ENCODE measurements around the gene PPFIBP1. TPM values are rescaled to one million over a fixed set of nuclear protein-coding genes. Genes with fewer than 3 reads are reported as not detected.
A peak's percentile ranks its signal among the peaks of the same experiment; 100 is the strongest.
"Not testable (repeated sequence)": the region's sequence is repeated elsewhere in the genome, so short reads cannot be mapped to it uniquely, and the experiment has no call there.

Gene PPFIBP1
- total RNA-seq, 1 donor from 2014 or later: 439 TPM

DNA sequence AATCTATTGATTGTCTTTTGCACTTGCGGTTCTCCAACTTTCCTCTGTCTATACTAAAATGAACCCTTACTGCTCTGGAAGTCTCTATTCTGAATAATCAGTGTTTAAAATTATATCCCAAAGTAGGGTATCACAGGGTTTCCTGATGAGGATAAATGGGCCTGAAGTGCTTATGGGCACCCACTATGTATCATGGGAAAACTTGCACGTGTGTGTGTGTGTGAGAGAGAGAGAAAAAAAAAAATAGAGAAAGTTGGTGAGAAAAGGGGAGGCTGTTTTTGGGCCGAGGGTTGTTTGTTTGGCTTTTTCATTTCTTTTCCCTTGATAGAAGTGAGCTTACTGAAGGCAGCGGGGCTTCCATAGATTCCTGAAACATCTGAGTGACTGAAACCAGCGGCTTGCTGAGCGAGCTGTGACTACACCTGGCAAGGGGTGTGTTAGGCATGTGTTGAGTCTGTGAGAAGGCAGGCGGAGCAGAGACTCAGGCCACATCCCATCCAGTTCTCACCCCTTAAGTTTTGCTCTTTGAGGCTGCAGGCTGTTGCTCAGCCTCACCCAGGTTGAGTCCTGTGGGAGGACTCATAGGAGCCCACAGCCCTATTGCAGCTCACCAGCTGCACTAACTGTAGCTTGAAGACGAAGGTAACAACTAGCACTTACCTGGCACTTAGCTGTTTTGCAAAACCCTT lies 17.2 kb downstream of the PPFIBP1 start:
- DNase-seq (ENCODE audit: low read depth in 2 of 2): no peak

DNA sequence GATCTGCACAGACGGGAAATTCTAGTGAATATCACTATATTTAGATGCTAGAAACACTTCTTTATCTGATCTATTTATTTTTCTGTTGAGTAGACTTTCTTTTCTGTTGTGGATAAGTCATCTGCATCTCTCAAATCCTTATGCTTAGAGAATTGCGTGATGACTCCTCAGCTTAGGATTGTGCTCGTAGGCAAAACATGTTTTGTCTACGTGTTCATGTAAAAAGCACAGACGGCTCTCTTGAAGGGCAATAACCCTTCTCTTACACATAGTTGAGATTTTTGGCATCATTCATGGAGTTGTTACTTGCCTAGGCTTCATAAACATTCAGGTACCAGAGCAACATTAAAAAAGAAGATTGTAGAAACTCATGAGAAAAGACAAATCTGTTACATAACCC lies 18.6 kb downstream of the PPFIBP1 start:
- peak in 1 of 2 donors; percentile 62 for DNase-seq (ENCODE audit: low read depth in 2 of 2)

DNA sequence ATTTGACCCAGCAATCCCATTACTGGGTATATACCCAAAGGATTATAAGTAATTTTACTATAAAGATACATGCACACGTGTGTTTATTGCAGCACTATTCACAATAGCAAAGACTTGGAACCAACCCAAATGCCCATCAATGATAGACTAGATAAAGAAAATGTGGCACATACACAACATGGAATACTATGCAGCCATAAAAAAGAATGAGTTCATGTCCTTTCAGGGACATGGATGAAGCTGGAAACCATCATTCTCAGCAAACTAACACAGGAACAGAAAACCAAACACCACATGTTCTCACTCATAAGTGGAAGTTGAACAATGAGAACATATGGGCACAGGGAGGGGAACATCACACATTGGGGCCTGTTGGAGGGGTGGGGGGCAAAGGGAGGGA lies 20.9 kb downstream of the PPFIBP1 start:
- DNase-seq (ENCODE audit: low read depth in 2 of 2): not testable (repeated sequence)

- no peak for DNase-seq (ENCODE audit: low read depth in 2 of 2)
Measured at GRCh38 chr12:27545665-27546064, 21.7 kb downstream of the PPFIBP1 start.

DNA sequence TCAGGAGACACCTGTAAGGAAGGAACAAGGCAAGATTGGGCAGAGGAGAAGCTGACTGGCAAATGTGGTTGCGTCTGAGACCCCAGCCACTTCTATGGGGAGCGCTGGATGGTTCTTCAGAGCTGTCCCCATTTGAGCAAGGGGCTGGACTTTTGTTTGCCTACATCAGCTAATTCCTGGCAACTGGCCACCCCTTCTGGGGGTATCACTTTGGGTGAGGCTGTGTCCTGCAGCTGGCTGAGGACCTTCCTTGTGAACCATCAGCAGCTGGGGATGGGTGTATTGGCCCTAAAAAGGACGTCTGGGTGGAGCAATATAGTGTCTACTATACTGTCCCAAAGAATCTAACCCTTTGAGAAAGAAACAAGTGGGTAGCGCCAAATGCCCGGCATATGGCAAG lies 23.6 kb downstream of the PPFIBP1 start:
- DNase-seq (ENCODE audit: low read depth in 2 of 2): no peak

- DNase-seq (ENCODE audit: low read depth in 2 of 2): no peak
Measured at GRCh38 chr12:27548301-27549199, 24.5 kb downstream of the PPFIBP1 start.

DNA sequence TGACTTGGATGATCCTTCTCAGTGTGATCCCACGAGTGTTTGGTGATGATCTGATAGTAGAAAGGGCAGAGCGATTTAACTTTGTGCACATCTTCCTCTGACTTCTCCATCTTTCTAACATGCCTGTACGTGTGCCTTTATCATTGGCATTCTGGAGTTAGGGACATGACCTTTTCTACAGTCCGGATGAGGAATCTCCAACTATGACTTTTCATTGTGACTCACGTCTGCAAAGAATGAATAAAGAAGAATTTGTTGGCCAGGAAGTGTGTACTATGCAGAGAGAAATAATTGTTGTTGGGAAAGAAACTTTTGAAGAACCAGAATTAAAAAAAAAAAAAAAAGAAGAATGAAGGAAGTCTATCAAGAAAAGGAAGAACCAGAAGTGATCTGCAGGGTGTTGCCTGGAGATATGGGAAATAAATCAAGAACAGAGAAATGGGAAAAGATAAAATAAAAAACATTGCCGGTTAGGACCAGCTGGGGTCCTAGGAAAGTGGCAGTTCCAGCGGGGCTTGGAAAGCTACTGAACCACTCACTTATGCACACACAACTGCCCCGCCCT lies 25.3 kb downstream of the PPFIBP1 start:
- DNase-seq (ENCODE audit: low read depth in 2 of 2): peak in 1 of 2 donors; percentile 95

- DNase-seq (ENCODE audit: low read depth in 2 of 2): peak; percentile 74 to 90
Measured at GRCh38 chr12:27549801-27550652, 26.0 kb downstream of the PPFIBP1 start.

- DNase-seq (ENCODE audit: low read depth in 2 of 2): no peak
Measured at GRCh38 chr12:27550653-27550975, 26.6 kb downstream of the PPFIBP1 start.

DNA sequence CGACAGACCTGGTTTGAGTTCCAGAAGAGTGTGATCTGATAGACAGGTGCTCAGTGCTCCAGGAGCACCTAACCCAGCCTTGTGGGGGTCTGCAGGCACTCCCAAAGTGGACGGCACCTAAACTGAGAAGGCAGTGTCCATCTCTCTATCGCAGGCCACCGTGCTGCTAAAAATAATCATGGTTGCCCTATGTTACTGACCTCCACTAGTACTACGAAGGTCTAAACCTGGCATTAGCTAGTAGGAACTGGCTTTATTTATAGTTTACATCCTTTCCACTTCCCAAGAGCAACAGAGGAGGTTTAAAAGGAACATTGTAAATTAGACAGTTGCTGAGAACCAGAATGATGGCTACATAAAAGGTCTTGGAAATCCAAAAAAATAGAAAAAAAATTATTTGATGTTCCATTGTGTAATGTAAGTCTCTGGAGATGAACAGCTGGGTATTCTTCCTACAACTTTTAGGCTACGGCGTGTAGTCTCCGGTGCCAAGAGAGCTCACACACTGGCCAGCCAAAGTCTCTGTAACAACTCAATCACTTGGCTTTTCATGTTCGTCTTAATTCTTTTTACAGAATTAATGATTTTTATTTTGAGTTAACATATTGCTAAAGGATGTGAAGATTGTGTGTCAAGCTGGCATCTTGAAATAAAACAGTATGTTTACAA lies 27.3 kb downstream of the PPFIBP1 start:
- no peak for DNase-seq (ENCODE audit: low read depth in 2 of 2)

GRCh38 chr12:27552235-27552634 lies 28.2 kb downstream of the PPFIBP1 start:
- DNase-seq (ENCODE audit: low read depth in 2 of 2): no peak

- DNase-seq (ENCODE audit: low read depth in 2 of 2): no peak
Measured at GRCh38 chr12:27552886-27553560, 29.0 kb downstream of the PPFIBP1 start.

DNA sequence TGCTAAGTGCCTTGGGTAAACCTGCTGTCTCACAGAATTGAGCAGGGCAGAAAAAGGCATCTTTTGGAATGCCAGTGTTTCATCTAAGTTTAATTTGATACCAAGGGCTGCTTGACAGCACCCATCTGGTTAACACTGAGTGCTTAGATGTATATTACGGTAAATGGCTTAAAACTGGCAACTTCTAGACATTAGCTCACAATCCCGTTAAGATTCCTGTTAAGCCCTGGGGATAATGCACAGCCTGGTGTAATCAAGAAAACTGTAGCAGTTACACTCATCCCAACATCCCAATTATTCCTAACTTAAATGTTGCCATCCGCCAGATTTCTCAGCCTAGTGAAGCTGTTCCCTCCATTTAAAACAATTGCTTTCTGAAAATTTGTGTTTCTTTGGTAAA lies 29.9 kb downstream of the PPFIBP1 start:
- no peak for DNase-seq (ENCODE audit: low read depth in 2 of 2)

DNA sequence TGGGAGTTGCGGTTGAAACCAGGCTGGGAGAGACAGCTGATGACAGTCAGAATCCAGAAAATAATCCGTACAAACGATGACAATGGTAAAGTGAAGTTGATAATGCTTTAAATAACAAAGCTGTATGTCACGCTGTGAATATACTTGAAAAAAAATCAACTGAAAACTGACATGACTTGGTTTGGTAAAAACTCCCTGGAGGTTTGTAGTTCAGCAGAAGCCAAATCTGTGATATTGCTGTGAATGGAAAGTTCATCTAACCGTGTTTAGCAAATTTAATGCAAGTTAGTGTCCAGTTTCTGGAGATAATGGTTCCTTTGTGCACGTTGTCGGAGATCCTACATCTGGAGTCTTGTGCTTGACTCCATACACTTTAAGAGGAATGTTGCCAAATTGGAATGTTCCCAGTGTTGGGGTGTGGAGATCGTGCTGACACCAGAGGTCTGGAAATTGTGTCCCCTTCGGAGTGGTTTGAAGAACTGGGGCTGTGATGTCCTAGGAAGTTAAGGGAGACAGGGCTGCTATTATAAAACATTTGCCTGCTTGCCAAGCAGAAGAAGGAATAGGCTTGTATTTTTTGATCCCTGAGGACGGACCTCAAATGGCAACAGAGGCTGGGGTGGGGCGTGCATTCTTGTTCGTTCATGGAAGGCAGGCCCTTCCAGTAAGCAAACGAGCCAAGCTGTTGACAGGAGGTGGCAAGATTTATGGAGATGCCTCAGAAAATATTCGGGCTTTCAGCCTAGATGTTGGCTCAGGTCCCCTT lies 30.6 kb downstream of the PPFIBP1 start:
- peak in 1 of 2 donors; percentile 74 for DNase-seq (ENCODE audit: low read depth in 2 of 2)

DNA sequence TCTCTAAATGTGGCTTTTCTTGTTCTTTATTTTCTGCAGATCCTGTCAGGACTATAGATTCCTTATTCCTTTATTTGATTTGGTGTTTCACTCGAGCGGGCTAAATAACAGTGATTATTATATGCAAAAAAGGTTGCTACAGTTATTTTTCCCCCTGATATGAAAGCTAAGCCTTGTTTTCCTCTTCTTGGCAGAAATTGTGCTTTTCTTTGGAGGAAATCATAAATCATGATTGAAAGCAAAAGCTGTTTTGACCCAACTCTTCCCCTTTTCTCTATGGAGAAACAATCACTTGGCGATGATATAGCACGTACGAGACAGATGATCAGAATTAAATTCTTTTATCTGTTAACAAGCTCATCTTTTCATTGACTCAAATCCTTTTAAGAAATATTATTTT lies 31.4 kb downstream of the PPFIBP1 start:
- DNase-seq (ENCODE audit: low read depth in 2 of 2): peak in 1 of 2 donors; percentile 79

DNA sequence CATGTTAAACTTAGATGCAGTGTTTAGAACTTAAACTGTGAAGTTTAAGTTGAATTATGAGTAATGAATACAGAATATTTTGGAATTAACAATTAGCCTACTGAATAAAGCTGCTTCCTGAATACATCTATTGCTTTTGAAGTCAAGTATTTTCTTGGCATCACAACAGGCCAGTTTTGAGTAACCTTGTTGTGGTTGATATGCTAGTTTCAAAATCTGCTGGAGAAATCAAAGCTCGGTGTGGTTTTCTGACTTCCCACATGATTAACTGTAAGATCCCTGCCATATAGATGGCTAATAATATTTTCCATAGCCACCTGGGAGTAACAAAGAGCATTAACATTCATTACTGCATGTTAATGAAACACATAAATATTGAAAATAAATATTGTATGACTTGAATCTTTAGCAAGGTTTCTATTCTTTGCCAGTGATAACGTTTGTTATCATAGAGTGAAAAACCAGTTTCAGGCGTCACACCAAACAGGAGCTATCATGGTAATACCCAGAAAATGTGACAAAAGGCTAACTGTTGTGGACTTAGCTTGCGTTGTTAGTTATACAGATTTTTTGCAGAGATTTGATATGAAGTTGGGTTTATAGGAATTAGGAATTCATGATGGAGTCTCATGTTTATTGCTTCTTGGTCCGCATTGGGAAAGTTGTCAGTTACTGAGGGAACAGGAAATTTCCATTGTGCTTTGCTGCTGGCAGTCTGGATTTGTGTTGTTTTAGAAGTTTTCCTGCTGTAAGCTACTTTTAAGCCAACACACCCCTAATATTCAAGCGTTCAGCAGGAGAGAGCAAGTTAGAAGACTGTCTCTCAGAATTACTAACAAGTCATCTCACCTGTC lies 32.1 kb downstream of the PPFIBP1 start:
- peak; percentile 82 to 93 for DNase-seq (ENCODE audit: low read depth in 2 of 2)

GRCh38 chr12:27560126-27560525 lies 36.1 kb downstream of the PPFIBP1 start:
- DNase-seq (ENCODE audit: low read depth in 2 of 2): no peak

DNA sequence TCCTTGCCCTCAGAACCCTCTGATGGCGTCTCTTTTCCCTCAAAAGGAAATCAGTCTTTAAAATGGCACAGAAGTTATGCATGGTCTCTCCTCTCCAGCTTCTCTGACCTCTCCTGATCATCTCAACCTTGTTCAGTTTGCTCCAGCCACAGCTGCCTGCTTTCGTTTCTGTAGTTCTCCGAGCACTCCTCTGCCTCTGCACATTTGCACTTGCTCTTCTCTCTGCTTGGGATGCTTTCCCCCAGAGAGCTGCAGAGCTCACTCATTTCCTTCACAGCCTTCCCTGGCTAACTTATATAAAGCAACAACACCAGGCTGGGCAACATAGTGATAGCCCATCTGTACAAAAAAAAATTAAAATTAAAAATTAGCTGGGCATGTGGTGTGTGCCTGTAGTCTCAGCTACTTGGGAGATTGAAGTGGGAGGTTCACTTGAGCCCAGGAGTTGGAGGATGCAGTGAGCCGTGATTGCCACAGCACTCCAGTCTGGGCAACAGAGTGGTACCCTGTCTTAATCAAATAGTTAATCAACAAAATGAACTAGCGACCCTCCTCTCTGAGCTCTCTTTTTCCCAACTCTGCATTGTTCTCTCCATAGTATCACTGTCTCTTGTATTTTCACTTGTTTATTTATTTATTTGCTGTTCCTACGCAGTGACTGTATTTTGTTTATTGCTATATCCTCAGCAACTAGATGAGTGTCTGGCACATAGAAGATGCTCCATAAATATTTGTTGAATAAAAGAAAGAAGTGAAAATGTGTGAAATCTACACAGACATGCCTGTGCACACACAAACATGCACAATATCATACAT lies 37.7 kb downstream of the PPFIBP1 start:
- DNase-seq (ENCODE audit: low read depth in 2 of 2): no peak

All from dermis microvascular lymphatic vessel endothelial cell (primary cell).